Measurements from ENCODE around the gene PRKD3.

PRKD3 gene

DNA sequence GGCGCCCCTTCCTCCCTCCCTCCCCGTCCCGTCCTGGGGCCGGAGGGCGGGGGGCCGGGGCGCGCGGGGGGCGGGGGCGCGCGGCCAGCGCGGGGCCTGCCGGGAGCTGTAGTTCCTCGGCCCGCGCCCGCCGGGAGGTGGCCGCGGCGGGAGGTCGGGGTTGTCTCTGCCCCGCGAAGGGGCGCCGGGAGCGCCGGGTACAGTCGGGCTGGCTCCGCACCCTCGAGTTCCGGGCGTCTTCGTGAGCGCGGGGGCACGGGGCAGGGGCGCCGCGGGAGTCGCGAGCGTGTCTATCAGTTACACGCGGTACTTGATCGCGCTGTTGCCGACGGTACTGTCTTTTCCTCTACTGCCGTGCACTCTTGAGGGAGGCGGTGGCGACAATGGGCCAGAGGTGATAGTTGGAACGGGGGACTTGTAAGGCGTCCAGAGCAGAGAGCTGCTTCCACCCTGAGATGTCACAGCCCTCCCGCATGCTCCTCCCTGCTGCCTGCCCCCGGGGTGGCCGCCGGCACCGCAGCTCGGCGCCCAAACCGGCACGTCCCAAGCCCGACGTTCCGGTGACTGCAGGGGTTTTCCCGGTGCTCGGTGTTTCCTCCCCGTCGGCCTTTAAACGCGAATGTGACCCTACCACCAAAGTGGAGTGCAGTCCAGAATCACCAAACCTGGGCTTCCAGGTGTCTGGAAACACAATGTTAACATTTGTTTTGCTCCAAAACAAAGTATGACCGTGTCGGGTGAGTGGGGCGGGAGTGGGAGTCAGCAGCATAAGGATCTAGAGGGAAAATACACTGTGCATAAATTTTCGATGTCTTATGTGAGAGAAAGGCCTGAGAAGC lies at the start of gene PRKD3:
PRKD3 (minus strand) TSS at position 48 of the 839 bp plus-strand sequence. CDS start 8,309 bp downstream, outside the sequence.
- H3K9ac ChIP-seq (ENCODE audit: low read depth, low read length) = peak within 1 kb of the TSS; percentile 86
- H3K4me3 ChIP-seq (ENCODE audit: low read depth, low read length) = peak within 1 kb of the TSS; percentile 90
- H3K36me3 ChIP-seq (ENCODE audit: control insufficient read depth, insufficient read depth, low read length) = peaks cover 17% of the 10 kb centered on the region
- H3K9me3 ChIP-seq (ENCODE audit: control insufficient read depth, insufficient read depth, low read length) = no peaks in the 10 kb centered on the region
- H3K27me3 ChIP-seq (ENCODE audit: control insufficient read depth, insufficient read depth, low read length) = peaks cover 20% of the 10 kb centered on the region
- peak within 1 kb of the TSS; percentile 93 for H3K27ac ChIP-seq (ENCODE audit: low read depth, low read length)
- H3K4me1 ChIP-seq (ENCODE audit: control insufficient read depth, insufficient read depth, low read length) = peaks cover 20% of the 10 kb centered on the region; the same call in 1 of the 2 replicates

- H3K4me3 ChIP-seq (ENCODE audit: low read depth, low read length) = no peak overlapping the region
- no peaks in the 10 kb centered on the region for H3K27me3 ChIP-seq (ENCODE audit: control insufficient read depth, insufficient read depth, low read length)
- H3K9me3 ChIP-seq (ENCODE audit: control insufficient read depth, insufficient read depth, low read length) = no peaks in the 10 kb centered on the region
- H3K27ac ChIP-seq (ENCODE audit: low read depth, low read length) = no peak overlapping the region
- H3K4me1 ChIP-seq (ENCODE audit: control insufficient read depth, insufficient read depth, low read length) = no peaks in the 10 kb centered on the region
- H3K9ac ChIP-seq (ENCODE audit: low read depth, low read length) = no peak overlapping the region
- no peaks in the 10 kb centered on the region for H3K36me3 ChIP-seq (ENCODE audit: control insufficient read depth, insufficient read depth, low read length)
Observed at GRCh38 chr2:37372000-37372399, 47.4 kb upstream of the PRKD3 start.

- no peak overlapping the region for H3K27ac ChIP-seq (ENCODE audit: low read depth, low read length)
- no peaks in the 10 kb centered on the region for H3K9me3 ChIP-seq (ENCODE audit: control insufficient read depth, insufficient read depth, low read length)
- no peak overlapping the region for H3K4me3 ChIP-seq (ENCODE audit: low read depth, low read length)
- H3K4me1 ChIP-seq (ENCODE audit: control insufficient read depth, insufficient read depth, low read length) = no peaks in the 10 kb centered on the region
- no peaks in the 10 kb centered on the region for H3K36me3 ChIP-seq (ENCODE audit: control insufficient read depth, insufficient read depth, low read length)
- no peaks in the 10 kb centered on the region for H3K27me3 ChIP-seq (ENCODE audit: control insufficient read depth, insufficient read depth, low read length)
- H3K9ac ChIP-seq (ENCODE audit: low read depth, low read length) = no peak overlapping the region
Observed at GRCh38 chr2:37370666-37371065, 46.0 kb upstream of the PRKD3 start.

- H3K9me3 ChIP-seq (ENCODE audit: control insufficient read depth, insufficient read depth, low read length) = no peaks in the 10 kb centered on the region
- no peak overlapping the region for H3K27ac ChIP-seq (ENCODE audit: low read depth, low read length)
- H3K36me3 ChIP-seq (ENCODE audit: control insufficient read depth, insufficient read depth, low read length) = no peaks in the 10 kb centered on the region
- no peaks in the 10 kb centered on the region for H3K4me1 ChIP-seq (ENCODE audit: control insufficient read depth, insufficient read depth, low read length)
- no peaks in the 10 kb centered on the region for H3K27me3 ChIP-seq (ENCODE audit: control insufficient read depth, insufficient read depth, low read length)
- H3K4me3 ChIP-seq (ENCODE audit: low read depth, low read length) = no peak overlapping the region
- H3K9ac ChIP-seq (ENCODE audit: low read depth, low read length) = no peak overlapping the region
Observed at GRCh38 chr2:37367984-37368383, 43.4 kb upstream of the PRKD3 start.

DNA sequence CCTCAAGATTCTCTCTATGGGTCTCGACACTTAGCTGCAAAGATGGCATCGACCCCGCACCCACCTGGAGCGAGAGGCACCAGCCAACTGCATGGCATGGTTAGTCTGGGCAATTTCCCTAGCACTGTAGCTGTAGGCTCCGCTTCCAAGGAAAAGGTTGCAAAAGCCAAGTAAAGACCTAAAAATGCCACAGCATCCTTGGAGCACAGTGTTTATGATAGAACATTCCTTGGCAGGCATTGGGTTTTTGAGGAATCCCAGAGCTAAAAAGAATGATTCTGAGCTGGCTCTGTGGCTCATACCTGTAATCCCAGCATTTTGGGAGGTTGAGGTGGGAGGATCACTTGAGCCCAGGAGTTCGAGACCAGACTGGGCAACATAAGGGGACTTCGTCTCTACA lies 42.7 kb upstream of the PRKD3 start:
- Histone ChIP-seq H3K4me3 (ENCODE audit: low read depth, low read length) (no peak overlapping the region), H3K36me3 (ENCODE audit: control insufficient read depth, insufficient read depth, low read length) (no peaks in the 10 kb centered on the region), H3K27ac (ENCODE audit: low read depth, low read length) (no peak overlapping the region), H3K27me3 (ENCODE audit: control insufficient read depth, insufficient read depth, low read length) (no peaks in the 10 kb centered on the region), H3K9me3 (ENCODE audit: control insufficient read depth, insufficient read depth, low read length) (no peaks in the 10 kb centered on the region), H3K4me1 (ENCODE audit: control insufficient read depth, insufficient read depth, low read length) (no peaks in the 10 kb centered on the region), H3K9ac (ENCODE audit: low read depth, low read length) (no peak overlapping the region)

- Histone ChIP-seq H3K9ac (ENCODE audit: low read depth, low read length) (no peak overlapping the region), H3K27ac (ENCODE audit: low read depth, low read length) (no peak overlapping the region), H3K36me3 (ENCODE audit: control insufficient read depth, insufficient read depth, low read length) (no peaks in the 10 kb centered on the region), H3K9me3 (ENCODE audit: control insufficient read depth, insufficient read depth, low read length) (no peaks in the 10 kb centered on the region), H3K27me3 (ENCODE audit: control insufficient read depth, insufficient read depth, low read length) (no peaks in the 10 kb centered on the region), H3K4me3 (ENCODE audit: low read depth, low read length) (no peak overlapping the region), H3K4me1 (ENCODE audit: control insufficient read depth, insufficient read depth, low read length) (no peaks in the 10 kb centered on the region)
Observed at GRCh38 chr2:37366773-37367172, 42.1 kb upstream of the PRKD3 start.

GRCh38 chr2:37365669-37366068 lies 41.0 kb upstream of the PRKD3 start:
- Histone ChIP-seq H3K4me3 (ENCODE audit: low read depth, low read length) (no peak overlapping the region), H3K27me3 (ENCODE audit: control insufficient read depth, insufficient read depth, low read length) (no peaks in the 10 kb centered on the region), H3K9ac (ENCODE audit: low read depth, low read length) (no peak overlapping the region), H3K36me3 (ENCODE audit: control insufficient read depth, insufficient read depth, low read length) (no peaks in the 10 kb centered on the region), H3K27ac (ENCODE audit: low read depth, low read length) (no peak overlapping the region), H3K4me1 (ENCODE audit: control insufficient read depth, insufficient read depth, low read length) (no peaks in the 10 kb centered on the region), H3K9me3 (ENCODE audit: control insufficient read depth, insufficient read depth, low read length) (no peaks in the 10 kb centered on the region)

DNA sequence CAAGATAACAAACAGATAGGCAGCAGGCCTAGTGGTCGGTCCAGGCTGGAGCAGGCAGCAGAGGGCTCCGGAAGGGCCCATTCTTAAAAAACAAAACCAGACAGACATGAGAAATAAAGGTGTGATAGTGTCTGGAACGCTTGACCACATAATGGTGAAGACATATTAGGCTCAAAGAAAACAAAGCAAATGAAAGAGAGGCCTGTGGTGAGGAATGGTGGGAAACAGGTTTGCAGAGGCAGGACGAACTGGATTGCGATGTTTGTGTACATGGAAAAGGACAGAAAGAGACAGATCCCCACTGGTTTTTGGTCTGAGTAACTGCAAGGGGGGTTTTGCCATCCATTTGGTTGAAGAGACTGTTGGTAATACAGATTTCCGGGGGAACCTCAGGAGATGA lies 39.7 kb upstream of the PRKD3 start:
- H3K27ac ChIP-seq (ENCODE audit: low read depth, low read length) = no peak overlapping the region
- no peaks in the 10 kb centered on the region for H3K4me1 ChIP-seq (ENCODE audit: control insufficient read depth, insufficient read depth, low read length)
- H3K36me3 ChIP-seq (ENCODE audit: control insufficient read depth, insufficient read depth, low read length) = no peaks in the 10 kb centered on the region
- H3K9ac ChIP-seq (ENCODE audit: low read depth, low read length) = no peak overlapping the region
- H3K9me3 ChIP-seq (ENCODE audit: control insufficient read depth, insufficient read depth, low read length) = no peaks in the 10 kb centered on the region
- no peaks in the 10 kb centered on the region for H3K27me3 ChIP-seq (ENCODE audit: control insufficient read depth, insufficient read depth, low read length)
- no peak overlapping the region for H3K4me3 ChIP-seq (ENCODE audit: low read depth, low read length)

GRCh38 chr2:37361994-37362698 lies 37.5 kb upstream of the PRKD3 start:
- Histone ChIP-seq H3K4me3 (ENCODE audit: low read depth, low read length) (no peak overlapping the region), H3K36me3 (ENCODE audit: control insufficient read depth, insufficient read depth, low read length) (no peaks in the 10 kb centered on the region), H3K4me1 (ENCODE audit: control insufficient read depth, insufficient read depth, low read length) (no peaks in the 10 kb centered on the region), H3K27ac (ENCODE audit: low read depth, low read length) (no peak overlapping the region), H3K27me3 (ENCODE audit: control insufficient read depth, insufficient read depth, low read length) (no peaks in the 10 kb centered on the region), H3K9me3 (ENCODE audit: control insufficient read depth, insufficient read depth, low read length) (no peaks in the 10 kb centered on the region), H3K9ac (ENCODE audit: low read depth, low read length) (no peak overlapping the region)

GRCh38 chr2:37361216-37361815 lies 36.7 kb upstream of the PRKD3 start:
- Histone ChIP-seq H3K27ac (ENCODE audit: low read depth, low read length) (no peak overlapping the region), H3K4me1 (ENCODE audit: control insufficient read depth, insufficient read depth, low read length) (peaks cover 1% of the 10 kb centered on the region; the same call in 1 of the 2 replicates), H3K27me3 (ENCODE audit: control insufficient read depth, insufficient read depth, low read length) (no peaks in the 10 kb centered on the region), H3K9me3 (ENCODE audit: control insufficient read depth, insufficient read depth, low read length) (no peaks in the 10 kb centered on the region), H3K9ac (ENCODE audit: low read depth, low read length) (no peak overlapping the region), H3K4me3 (ENCODE audit: low read depth, low read length) (no peak overlapping the region), H3K36me3 (ENCODE audit: control insufficient read depth, insufficient read depth, low read length) (no peaks in the 10 kb centered on the region)

DNA sequence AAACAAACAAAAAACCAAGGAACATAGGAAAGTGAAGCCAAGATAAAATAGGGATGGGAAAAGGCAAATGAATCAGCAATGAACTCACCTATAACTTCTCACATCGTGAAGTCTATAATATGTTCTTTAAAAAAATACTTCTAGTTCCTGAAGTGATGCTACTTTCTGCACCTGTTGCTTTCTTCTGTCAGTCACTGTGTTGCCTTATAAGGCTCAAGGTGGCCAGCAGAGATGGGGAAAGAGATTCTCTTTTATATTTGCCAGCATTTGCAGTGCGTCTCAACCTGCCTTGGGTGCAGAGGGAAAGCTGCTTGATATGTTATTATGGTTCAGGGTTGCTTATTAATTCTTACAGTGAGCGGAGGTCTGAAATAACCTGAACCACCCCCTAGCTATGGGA lies 33.8 kb upstream of the PRKD3 start:
- no peaks in the 10 kb centered on the region for H3K36me3 ChIP-seq (ENCODE audit: control insufficient read depth, insufficient read depth, low read length)

More for the DNA sequence above, 33.8 kb upstream of the PRKD3 start:
- Histone ChIP-seq H3K9me3 (ENCODE audit: control insufficient read depth, insufficient read depth, low read length) (no peaks in the 10 kb centered on the region), H3K9ac (ENCODE audit: low read depth, low read length) (no peak overlapping the region), H3K27me3 (ENCODE audit: control insufficient read depth, insufficient read depth, low read length) (no peaks in the 10 kb centered on the region), H3K27ac (ENCODE audit: low read depth, low read length) (no peak overlapping the region), H3K4me3 (ENCODE audit: low read depth, low read length) (no peak overlapping the region), H3K4me1 (ENCODE audit: control insufficient read depth, insufficient read depth, low read length) (peaks cover 4% of the 10 kb centered on the region; the same call in 1 of the 2 replicates)

Measured in HUES48 (cell line).